Gastrocnemius medialis (tissue), 4 donors: ENCODE data around the gene ARHGAP24.

Source experiments
- POLR2A ChIP-seq, 2 donors: fragments of 450-650 bp; IDR thresholded peaks; one replicate each; pipeline ENCODE4 v1.6.1; 2017; ENCODE audit warnings: antibody characterized with exemption in 2 of 2, mild to moderate bottlenecking in 2 of 2, moderate library complexity in 2 of 2
- TF ChIP-seq, protein P1 (sequence below), 5 experiments: fragments of 450-650 bp in 3 of 5; fragments of 200-600 bp in 2 of 5; sonication (generic) in 2 of 5; IDR thresholded peaks in 4 of 5; conservative IDR thresholded peaks in 1 of 5; 1 replicate in 4 of 5; 2 replicates in 1 of 5; pipeline ENCODE4 v1.5.1; 2016 to 2019; ENCODE audit warnings: antibody characterized with exemption in 5 of 5, mild to moderate bottlenecking in 3 of 5, moderate library complexity in 3 of 5

GRCh38 chr4:85452058-85452731, 22.8 kb upstream of the ARHGAP24 start:
- TF ChIP-seq, protein P1, sequence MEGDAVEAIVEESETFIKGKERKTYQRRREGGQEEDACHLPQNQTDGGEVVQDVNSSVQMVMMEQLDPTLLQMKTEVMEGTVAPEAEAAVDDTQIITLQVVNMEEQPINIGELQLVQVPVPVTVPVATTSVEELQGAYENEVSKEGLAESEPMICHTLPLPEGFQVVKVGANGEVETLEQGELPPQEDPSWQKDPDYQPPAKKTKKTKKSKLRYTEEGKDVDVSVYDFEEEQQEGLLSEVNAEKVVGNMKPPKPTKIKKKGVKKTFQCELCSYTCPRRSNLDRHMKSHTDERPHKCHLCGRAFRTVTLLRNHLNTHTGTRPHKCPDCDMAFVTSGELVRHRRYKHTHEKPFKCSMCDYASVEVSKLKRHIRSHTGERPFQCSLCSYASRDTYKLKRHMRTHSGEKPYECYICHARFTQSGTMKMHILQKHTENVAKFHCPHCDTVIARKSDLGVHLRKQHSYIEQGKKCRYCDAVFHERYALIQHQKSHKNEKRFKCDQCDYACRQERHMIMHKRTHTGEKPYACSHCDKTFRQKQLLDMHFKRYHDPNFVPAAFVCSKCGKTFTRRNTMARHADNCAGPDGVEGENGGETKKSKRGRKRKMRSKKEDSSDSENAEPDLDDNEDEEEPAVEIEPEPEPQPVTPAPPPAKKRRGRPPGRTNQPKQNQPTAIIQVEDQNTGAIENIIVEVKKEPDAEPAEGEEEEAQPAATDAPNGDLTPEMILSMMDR (IDR thresholded peaks at IDR 0.05 in 4 of 5, conservative IDR thresholded peaks at IDR 0.05 in 1 of 5) = no peak
- no peak for TF ChIP-seq POLR2A (IDR thresholded peaks at IDR 0.05)
